Measurements from ENCODE around the gene ZNF81. TPM values are rescaled to one million over a fixed set of nuclear protein-coding genes. Genes with fewer than 3 reads are reported as not detected.

ZNF81 gene
- total RNA-seq, 4 donors from 2014 or later: 3.5 to 6.3 (median 4.8) TPM

DNA sequence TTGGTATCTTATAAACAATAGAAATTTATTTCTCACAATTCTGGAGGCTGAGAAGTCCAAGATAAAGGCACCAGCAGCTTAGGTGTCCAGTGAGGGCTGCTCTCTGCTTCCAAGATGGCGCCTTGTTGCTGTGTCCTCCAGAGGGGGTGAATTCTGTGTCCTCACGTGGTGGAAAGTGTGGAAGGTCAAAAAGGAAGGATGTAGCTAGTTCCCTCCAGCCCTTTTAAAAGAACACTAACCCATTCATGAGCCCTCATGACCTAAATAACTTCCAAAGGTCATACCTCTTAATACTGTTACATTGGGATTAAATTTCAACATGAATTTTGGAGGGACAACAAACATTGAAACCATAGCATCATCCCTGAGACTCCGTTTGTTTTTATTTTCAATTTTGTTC lies 48.8 kb downstream of the ZNF81 start:
- WGBS, 2 donors: 62 to 84% methylated on average over 3 of the region's 3 CpGs
- TF ChIP-seq, protein P1, sequence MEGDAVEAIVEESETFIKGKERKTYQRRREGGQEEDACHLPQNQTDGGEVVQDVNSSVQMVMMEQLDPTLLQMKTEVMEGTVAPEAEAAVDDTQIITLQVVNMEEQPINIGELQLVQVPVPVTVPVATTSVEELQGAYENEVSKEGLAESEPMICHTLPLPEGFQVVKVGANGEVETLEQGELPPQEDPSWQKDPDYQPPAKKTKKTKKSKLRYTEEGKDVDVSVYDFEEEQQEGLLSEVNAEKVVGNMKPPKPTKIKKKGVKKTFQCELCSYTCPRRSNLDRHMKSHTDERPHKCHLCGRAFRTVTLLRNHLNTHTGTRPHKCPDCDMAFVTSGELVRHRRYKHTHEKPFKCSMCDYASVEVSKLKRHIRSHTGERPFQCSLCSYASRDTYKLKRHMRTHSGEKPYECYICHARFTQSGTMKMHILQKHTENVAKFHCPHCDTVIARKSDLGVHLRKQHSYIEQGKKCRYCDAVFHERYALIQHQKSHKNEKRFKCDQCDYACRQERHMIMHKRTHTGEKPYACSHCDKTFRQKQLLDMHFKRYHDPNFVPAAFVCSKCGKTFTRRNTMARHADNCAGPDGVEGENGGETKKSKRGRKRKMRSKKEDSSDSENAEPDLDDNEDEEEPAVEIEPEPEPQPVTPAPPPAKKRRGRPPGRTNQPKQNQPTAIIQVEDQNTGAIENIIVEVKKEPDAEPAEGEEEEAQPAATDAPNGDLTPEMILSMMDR (IDR thresholded peaks at IDR 0.05): no peak
- no peak for TF ChIP-seq POLR2A (IDR thresholded peaks at IDR 0.05)
- no peak overlapping the region for H3K4me3 ChIP-seq (ENCODE audit: low read depth, poor library complexity, severe bottlenecking)
- DNase-seq (ENCODE audit: low spot score in 2 of 2): no peak
- intact Hi-C loops (cut with DNase I; ENCODE audit: low total_unique reads): no loop called here

DNA sequence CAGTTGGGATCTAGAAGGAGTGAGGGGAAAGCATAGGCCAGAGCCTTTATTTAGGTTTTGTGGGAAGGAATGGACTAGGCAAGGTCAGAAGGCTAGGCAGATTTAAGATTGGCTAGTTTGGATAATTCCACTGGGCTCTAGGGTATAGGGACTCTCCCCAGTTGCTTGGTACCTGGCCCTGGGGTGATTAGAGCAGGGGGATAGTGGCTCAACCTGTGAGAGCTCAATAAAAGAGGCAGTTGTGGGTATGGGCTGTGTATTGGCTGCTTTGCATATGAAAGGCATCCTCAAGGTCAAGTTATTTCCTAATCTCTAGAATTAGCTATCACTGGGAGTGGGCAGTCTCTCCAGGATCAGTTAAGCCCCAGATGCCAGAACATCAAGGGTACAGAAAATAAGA lies 61.3 kb downstream of the ZNF81 start:
- intact Hi-C loops (cut with DNase I; ENCODE audit: low total_unique reads): no loop called here
- TF ChIP-seq, protein P1 (IDR thresholded peaks at IDR 0.05): no peak
- TF ChIP-seq POLR2A (IDR thresholded peaks at IDR 0.05): no peak
- no peak for DNase-seq (ENCODE audit: low spot score in 2 of 2)
- no peak overlapping the region for H3K4me3 ChIP-seq (ENCODE audit: low read depth, poor library complexity, severe bottlenecking)

DNA sequence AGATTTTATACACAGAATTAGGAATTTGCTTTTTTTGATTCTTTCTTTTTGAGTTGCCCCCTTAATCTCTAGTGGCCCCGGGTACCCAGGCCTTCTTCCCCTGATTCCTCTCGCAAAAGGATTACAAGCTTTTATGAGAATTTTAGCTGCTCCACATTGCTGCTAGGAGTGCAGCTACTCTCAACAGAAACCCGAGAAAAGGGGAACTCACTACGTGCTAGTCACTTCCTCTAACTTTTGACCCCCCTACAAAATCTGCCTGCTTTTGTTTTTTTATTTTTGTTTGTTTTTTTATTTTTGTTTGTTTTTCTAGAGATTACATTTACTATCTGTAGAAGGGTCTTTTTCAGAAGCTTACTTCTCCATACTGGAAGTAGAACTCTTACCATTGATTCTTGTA lies 64.1 kb downstream of the ZNF81 start:
- intact Hi-C loops (cut with DNase I; ENCODE audit: low total_unique reads): no loop called here
- TF ChIP-seq POLR2A (IDR thresholded peaks at IDR 0.05): no peak
- TF ChIP-seq, protein P1 (IDR thresholded peaks at IDR 0.05): no peak
- WGBS, 2 donors: 56 to 74% methylated on average over 4 of the region's 4 CpGs

DNA sequence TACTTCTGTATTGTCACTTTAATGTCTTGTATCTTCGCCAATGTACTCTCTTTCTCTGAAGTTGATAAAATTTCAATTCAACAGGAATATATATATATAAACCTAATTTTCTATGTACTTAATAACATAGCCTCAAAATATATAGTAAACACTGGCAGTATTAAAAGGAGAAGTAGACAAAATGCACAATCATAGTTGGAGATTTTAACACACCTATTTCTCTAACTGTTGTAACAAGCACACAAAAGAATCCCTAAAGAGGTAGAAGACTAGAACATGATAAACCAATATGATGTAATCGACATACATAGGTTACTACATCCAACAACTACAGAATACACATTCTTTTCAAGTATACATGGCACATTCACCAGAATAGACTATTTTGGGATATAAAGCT lies 65.5 kb downstream of the ZNF81 start:
- intact Hi-C loops (cut with DNase I; ENCODE audit: low total_unique reads): no loop called here
- no peak for TF ChIP-seq POLR2A (IDR thresholded peaks at IDR 0.05)
- TF ChIP-seq, protein P1 (IDR thresholded peaks at IDR 0.05): no peak
- no peak for DNase-seq (ENCODE audit: low spot score in 2 of 2)
- 83 to 100% methylated on average over 2 of the region's 2 CpGs for WGBS, 2 donors
- no peak overlapping the region for H3K4me3 ChIP-seq (ENCODE audit: low read depth, poor library complexity, severe bottlenecking)

More for the DNA sequence above, 64.1 kb downstream of the ZNF81 start:
- H3K4me3 ChIP-seq (ENCODE audit: low read depth, poor library complexity, severe bottlenecking): no peak overlapping the region
- DNase-seq (ENCODE audit: low spot score in 2 of 2): no peak

DNA sequence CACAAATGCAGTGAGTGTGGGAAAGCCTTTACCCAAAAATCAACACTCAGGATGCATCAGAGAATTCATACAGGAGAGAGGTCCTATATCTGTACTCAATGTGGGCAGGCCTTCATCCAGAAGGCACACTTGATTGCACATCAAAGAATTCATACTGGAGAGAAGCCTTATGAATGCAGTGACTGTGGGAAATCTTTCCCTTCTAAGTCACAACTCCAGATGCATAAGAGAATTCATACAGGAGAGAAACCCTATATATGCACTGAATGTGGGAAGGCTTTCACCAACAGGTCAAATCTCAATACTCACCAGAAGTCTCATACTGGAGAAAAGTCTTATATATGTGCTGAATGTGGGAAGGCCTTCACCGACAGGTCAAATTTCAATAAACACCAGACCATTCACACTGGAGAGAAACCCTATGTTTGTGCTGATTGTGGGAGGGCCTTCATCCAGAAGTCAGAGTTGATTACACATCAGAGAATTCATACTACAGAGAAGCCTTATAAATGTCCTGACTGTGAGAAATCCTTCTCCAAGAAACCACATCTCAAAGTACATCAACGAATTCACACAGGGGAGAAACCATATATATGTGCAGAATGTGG lies 79.3 kb downstream of the ZNF81 start:
- TF ChIP-seq POLR2A (IDR thresholded peaks at IDR 0.05): no peak
- TF ChIP-seq, protein P1 (IDR thresholded peaks at IDR 0.05): no peak
- no peak overlapping the region for H3K4me3 ChIP-seq (ENCODE audit: low read depth, poor library complexity, severe bottlenecking)
- intact Hi-C loops (cut with DNase I; ENCODE audit: low total_unique reads): no loop called here
- 61 to 92% methylated on average over 2 of the region's 2 CpGs for WGBS, 2 donors
- no peak for DNase-seq (ENCODE audit: low spot score in 2 of 2)

DNA sequence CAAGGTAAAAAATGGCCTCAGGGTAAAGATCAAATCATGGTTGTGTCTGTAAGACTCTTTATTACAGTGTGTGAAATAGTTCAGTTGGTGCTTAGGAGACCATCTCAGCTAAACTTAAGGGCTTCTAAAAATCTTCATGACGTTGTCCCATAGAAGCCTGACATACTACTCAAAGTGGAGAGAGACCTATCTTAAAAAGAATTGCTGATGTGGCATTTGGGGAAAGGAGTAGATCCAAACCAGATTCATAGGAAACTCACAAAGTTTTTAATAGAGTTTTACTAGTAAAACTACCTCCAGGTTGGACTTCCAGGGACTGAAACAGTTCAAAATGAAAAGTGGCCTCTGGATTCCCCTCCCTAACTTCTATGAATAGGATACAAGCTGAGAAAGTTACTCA lies 81.6 kb downstream of the ZNF81 start:
- TF ChIP-seq POLR2A (IDR thresholded peaks at IDR 0.05): no peak
- TF ChIP-seq, protein P1 (IDR thresholded peaks at IDR 0.05): no peak
- intact Hi-C loops (cut with DNase I; ENCODE audit: low total_unique reads): no loop called here
- H3K4me3 ChIP-seq (ENCODE audit: low read depth, poor library complexity, severe bottlenecking): no peak overlapping the region
- no peak for DNase-seq (ENCODE audit: low spot score in 2 of 2)
- 74 to 100% methylated on average over 1 of the region's 1 CpG for WGBS, 2 donors
